ENCODE results near the gene RAB42.

- TF ChIP-seq EP300 (IDR thresholded peaks at IDR 0.05): no peak
- no peak for TF ChIP-seq CTCF (IDR thresholded peaks at IDR 0.05)
- TF ChIP-seq POLR2A (IDR thresholded peaks at IDR 0.05): no peak
These were observed 18.5 kb upstream of the RAB42 start for GRCh38 chr1:28573564-28573963.
